Activated CD8-positive, alpha-beta T cell treated with anti-CD3 and anti-CD28 coated beads, Interleukin-2, amount 10 ng/mL, durations not matched to agents 7 days and 5 days (primary cell): ENCODE results near the gene GDF2. TPM values are rescaled to one million over a fixed set of nuclear protein-coding genes. Genes with fewer than 3 reads are reported as not detected.

ENCODE experiments used
- ATAC-seq: fragments of 150-1000 bp; cut with Tn5 transposase; one replicate; pipeline ENCODE4 v1.10.0; 2021; ENCODE audit warnings: moderate library complexity
- CTCF ChIA-PET: fragments of 350-600 bp; sonication (Branson Sonifier 250); formaldehyde crosslinking; loops from one replicate; lab custom pipeline; 2021; ENCODE audit warnings: antibody characterized with exemption; lab: Charles Lee
- POLR2A ChIA-PET: fragments of 350-600 bp; sonication (Branson Sonifier 250); formaldehyde crosslinking; loops from one replicate; lab custom pipeline; 2021; ENCODE audit warnings: antibody characterized with exemption; lab: Charles Lee
- DNase-seq: peaks from one replicate; pipeline ENCODE4 v3.0.0-alpha.2; 2020
- H3K27ac Mint-ChIP-seq: one replicate; pipeline ENCODE4 v1.8.0; 2021; ENCODE audit warnings: mild to moderate bottlenecking, mixed read lengths
- H3K27me3 Mint-ChIP-seq: one replicate; pipeline ENCODE4 v1.8.0; 2021; ENCODE audit warnings: low read depth, mixed read lengths
- H3K36me3 Mint-ChIP-seq: one replicate; pipeline ENCODE4 v1.8.0; 2021; ENCODE audit warnings: low read depth, mixed read lengths
- H3K4me1 Mint-ChIP-seq: one replicate; pipeline ENCODE4 v1.8.0; 2021; ENCODE audit warnings: low read depth, mixed read lengths
- H3K4me3 Mint-ChIP-seq: one replicate; pipeline ENCODE4 v1.8.0; 2021; ENCODE audit warnings: mild to moderate bottlenecking, mixed read lengths
- H3K9me3 Mint-ChIP-seq: one replicate; pipeline ENCODE4 v1.8.0; 2022; ENCODE audit warnings: mixed read lengths; ENCODE audit not compliant: insufficient read depth
- total RNA-seq, 2 experiments: library from RNA; stranded (reverse); gene quantifications; one replicate each; pipeline ENCODE4 v1.2.3, GENCODE V29; 2021

The GDF2 gene
- total RNA-seq, 2 experiments from 2014 or later, result not detected

- no peak for DNase-seq
Observed at GRCh38 chr10:47326306-47326926, 4.2 kb downstream of the GDF2 start.

DNA sequence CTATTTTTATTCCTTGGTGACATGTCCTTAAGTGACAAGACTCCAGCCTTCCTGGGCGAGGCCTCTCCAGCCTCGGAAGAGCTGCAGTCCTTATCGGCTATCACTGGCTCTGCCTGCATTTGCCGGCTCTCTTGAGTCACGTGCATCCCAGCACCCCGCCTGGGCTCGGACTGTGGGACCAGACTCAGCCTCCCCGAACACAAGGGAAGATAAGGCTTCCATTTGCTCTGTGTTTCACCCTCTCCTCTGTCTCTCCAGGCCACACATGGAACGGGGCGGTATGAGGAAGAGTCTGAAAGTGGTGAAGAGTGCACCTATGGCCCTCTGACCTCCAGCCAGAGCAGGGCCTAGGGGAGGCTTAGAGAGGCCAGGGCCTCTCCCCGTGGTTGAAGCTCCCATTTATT is 4.7 kb downstream of the GDF2 start:
- no peak overlapping the region for H3K4me3 Mint-ChIP-seq
- H3K9me3 Mint-ChIP-seq, result no peaks in the 10 kb centered on the region
- CTCF ChIA-PET, result no interaction called here
- ATAC-seq (no peak), DNase-seq (no peak)
- H3K27ac Mint-ChIP-seq, result no peak overlapping the region
- H3K27me3 Mint-ChIP-seq, result no peaks in the 10 kb centered on the region
- POLR2A ChIA-PET, result no interaction called here
- H3K4me1 Mint-ChIP-seq, result no peaks in the 10 kb centered on the region
- H3K36me3 Mint-ChIP-seq, result no peaks in the 10 kb centered on the region

More at GRCh38 chr10:47326306-47326926, 4.2 kb downstream of the GDF2 start:
- CTCF ChIA-PET, result no interaction called here
- H3K9me3 Mint-ChIP-seq, result no peaks in the 10 kb centered on the region
- POLR2A ChIA-PET, result no interaction called here
- H3K27me3 Mint-ChIP-seq, result no peaks in the 10 kb centered on the region
- no peak overlapping the region for H3K4me3 Mint-ChIP-seq
- ATAC-seq, result no peak
- H3K36me3 Mint-ChIP-seq, result no peaks in the 10 kb centered on the region
- H3K4me1 Mint-ChIP-seq, result no peaks in the 10 kb centered on the region
- no peak overlapping the region for H3K27ac Mint-ChIP-seq

DNA sequence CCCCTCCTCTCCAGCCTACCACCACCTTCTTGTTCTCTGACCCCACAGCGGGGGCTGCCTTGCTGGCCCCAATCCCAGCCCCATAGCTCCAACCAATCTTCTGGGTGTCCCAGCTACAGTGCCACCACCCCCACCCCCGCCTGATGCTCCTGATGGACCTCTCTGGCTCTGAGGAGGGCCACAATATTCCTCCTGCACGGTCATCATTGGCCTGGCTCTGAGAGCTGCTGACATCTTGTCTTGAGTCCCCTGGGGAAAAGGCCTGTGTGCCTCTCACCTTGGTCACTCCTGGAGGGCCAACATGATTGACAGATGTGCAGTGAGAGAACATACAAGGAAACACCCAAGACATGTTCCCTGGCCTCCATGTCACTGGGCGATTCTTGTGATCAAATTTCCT is 7.6 kb downstream of the GDF2 start:
- Mint-ChIP-seq H3K4me1 (no peaks in the 10 kb centered on the region), H3K27ac (no peak overlapping the region), H3K27me3 (peaks cover 2% of the 10 kb centered on the region), H3K9me3 (no peaks in the 10 kb centered on the region), H3K4me3 (no peak overlapping the region), H3K36me3 (no peaks in the 10 kb centered on the region)
- ChIA-PET POLR2A (no interaction called here), CTCF (interaction anchor here (1.2 kb wide), 1 partner anchor 281 kb away, joined by 3 read pairs; no protein-coding TSS in a partner anchor)
- no peak for DNase-seq
- ATAC-seq, result no peak

DNA sequence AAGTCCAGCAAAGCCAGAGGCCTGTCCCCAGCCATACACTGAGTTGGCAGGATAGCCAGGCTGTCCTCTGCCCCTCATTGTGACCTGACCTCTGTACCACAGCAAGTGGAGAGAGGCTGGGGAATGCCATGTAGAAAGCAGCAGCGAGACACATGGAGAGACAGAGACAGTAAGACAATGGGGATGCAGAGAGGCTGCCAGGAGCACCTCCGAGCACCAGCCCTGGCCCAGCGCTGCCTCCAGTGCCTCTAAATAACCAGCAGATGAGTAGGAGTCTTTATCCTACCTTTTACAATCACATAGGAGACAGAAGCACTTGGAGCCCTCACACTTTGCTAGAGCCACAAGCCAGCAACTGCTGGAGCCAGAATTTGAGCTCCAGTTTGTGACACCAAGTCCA is 8.1 kb downstream of the GDF2 start:
- Mint-ChIP-seq H3K27ac (no peak overlapping the region), H3K27me3 (peaks cover 2% of the 10 kb centered on the region), H3K4me3 (no peak overlapping the region), H3K36me3 (no peaks in the 10 kb centered on the region), H3K4me1 (no peaks in the 10 kb centered on the region), H3K9me3 (no peaks in the 10 kb centered on the region)
- ChIA-PET POLR2A (no interaction called here), CTCF (interaction anchor here (1.2 kb wide), 1 partner anchor 282 kb away, joined by 3 read pairs; no protein-coding TSS in a partner anchor)
- ATAC-seq, result no peak
- no peak for DNase-seq

GRCh38 chr10:47330804-47331203 is 8.6 kb downstream of the GDF2 start:
- Mint-ChIP-seq H3K36me3 (no peaks in the 10 kb centered on the region), H3K9me3 (no peaks in the 10 kb centered on the region), H3K27me3 (peaks cover 2% of the 10 kb centered on the region), H3K4me3 (no peak overlapping the region), H3K27ac (no peak overlapping the region), H3K4me1 (no peaks in the 10 kb centered on the region)
- no peak for ATAC-seq
- no peak for DNase-seq
- ChIA-PET CTCF (no interaction called here), POLR2A (no interaction called here)

GRCh38 chr10:47331491-47331890 is 9.2 kb downstream of the GDF2 start:
- ATAC-seq, result no peak
- Mint-ChIP-seq H3K4me3 (no peak overlapping the region), H3K27ac (no peak overlapping the region), H3K4me1 (no peaks in the 10 kb centered on the region), H3K9me3 (no peaks in the 10 kb centered on the region), H3K27me3 (peaks cover 2% of the 10 kb centered on the region), H3K36me3 (no peaks in the 10 kb centered on the region)
- CTCF ChIA-PET, result no interaction called here
- DNase-seq, result no peak
- POLR2A ChIA-PET, result no interaction called here

GRCh38 chr10:47331954-47332353 is 9.7 kb downstream of the GDF2 start:
- ATAC-seq, result no peak
- no peaks in the 10 kb centered on the region for H3K36me3 Mint-ChIP-seq
- CTCF ChIA-PET, result interaction anchor here (1.2 kb wide), 1 partner anchor 285 kb away, joined by 3 read pairs; no protein-coding TSS in a partner anchor

DNA sequence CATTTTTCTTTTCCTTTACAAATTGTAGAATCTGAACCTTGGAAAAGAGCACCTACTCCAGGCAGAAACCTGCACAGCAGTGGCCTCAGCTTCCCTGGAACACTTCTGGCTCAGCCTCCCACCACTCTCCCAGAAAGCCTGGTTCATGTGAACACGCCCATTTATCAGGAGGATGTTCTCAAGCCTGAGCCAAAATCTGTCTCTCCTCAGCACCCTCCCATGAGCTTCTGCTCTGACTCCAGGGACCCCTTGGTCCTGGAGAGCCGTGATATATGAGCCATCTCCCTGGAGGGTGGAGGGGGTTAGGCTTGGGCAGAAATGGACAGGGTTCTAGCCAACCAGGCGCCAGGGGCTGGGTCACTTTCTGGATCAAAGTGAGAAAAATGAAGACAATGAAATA is 10.1 kb downstream of the GDF2 start:
- H3K27me3 Mint-ChIP-seq, result peaks cover 2% of the 10 kb centered on the region
- no peak overlapping the region for H3K4me3 Mint-ChIP-seq
- CTCF ChIA-PET, result interaction anchor here (1.2 kb wide), 1 partner anchor 285 kb away, joined by 3 read pairs; no protein-coding TSS in a partner anchor
- DNase-seq (no peak), ATAC-seq (no peak)
- H3K9me3 Mint-ChIP-seq, result no peaks in the 10 kb centered on the region
- H3K36me3 Mint-ChIP-seq, result no peaks in the 10 kb centered on the region
- POLR2A ChIA-PET, result no interaction called here
- H3K27ac Mint-ChIP-seq, result no peak overlapping the region
- H3K4me1 Mint-ChIP-seq, result no peaks in the 10 kb centered on the region

More at GRCh38 chr10:47331954-47332353, 9.7 kb downstream of the GDF2 start:
- peaks cover 2% of the 10 kb centered on the region for H3K27me3 Mint-ChIP-seq
- H3K9me3 Mint-ChIP-seq, result no peaks in the 10 kb centered on the region
- H3K27ac Mint-ChIP-seq, result no peak overlapping the region
- POLR2A ChIA-PET, result no interaction called here
- no peak overlapping the region for H3K4me3 Mint-ChIP-seq
- H3K4me1 Mint-ChIP-seq, result no peaks in the 10 kb centered on the region
- DNase-seq, result no peak

- H3K4me3 Mint-ChIP-seq, result no peak overlapping the region
- H3K4me1 Mint-ChIP-seq, result no peaks in the 10 kb centered on the region
- H3K9me3 Mint-ChIP-seq, result no peaks in the 10 kb centered on the region
- H3K36me3 Mint-ChIP-seq, result no peaks in the 10 kb centered on the region
- no peak overlapping the region for H3K27ac Mint-ChIP-seq
- CTCF ChIA-PET, result interaction anchor here (1.2 kb wide), 1 partner anchor 286 kb away, joined by 3 read pairs; no protein-coding TSS in a partner anchor
- POLR2A ChIA-PET, result no interaction called here
- DNase-seq (no peak), ATAC-seq (no peak)
- H3K27me3 Mint-ChIP-seq, result peaks cover 2% of the 10 kb centered on the region
Observed at GRCh38 chr10:47332946-47333345, 10.7 kb downstream of the GDF2 start.

DNA sequence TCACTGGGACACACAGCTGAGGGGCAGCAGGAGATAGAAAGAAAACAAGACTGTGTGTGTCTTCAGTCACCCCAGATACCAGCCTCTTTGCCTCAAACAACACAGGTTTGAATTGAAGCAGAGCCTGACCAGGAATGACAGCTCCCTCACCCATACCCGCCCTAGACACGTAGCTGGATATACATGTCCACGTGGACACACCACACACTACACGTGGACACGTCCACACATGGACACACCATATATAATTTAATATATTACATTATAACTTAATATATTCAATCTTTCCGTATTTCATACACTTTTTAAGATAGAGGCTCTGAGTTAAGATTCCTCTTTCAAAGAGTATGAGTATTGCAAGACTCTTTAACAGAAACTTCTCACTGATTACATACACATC is 11.3 kb downstream of the GDF2 start:
- Mint-ChIP-seq H3K9me3 (no peaks in the 10 kb centered on the region), H3K4me1 (no peaks in the 10 kb centered on the region), H3K27ac (no peak overlapping the region), H3K36me3 (no peaks in the 10 kb centered on the region), H3K4me3 (no peak overlapping the region), H3K27me3 (peaks cover 2% of the 10 kb centered on the region)
- ATAC-seq (no peak), DNase-seq (no peak)
- ChIA-PET CTCF (no interaction called here), POLR2A (no interaction called here)

GRCh38 chr10:47334466-47335295 is 12.4 kb downstream of the GDF2 start:
- Mint-ChIP-seq H3K4me1 (no peaks in the 10 kb centered on the region), H3K36me3 (no peaks in the 10 kb centered on the region), H3K9me3 (no peaks in the 10 kb centered on the region), H3K27me3 (peaks cover 2% of the 10 kb centered on the region), H3K4me3 (no peak overlapping the region), H3K27ac (no peak overlapping the region)
- no peak for ATAC-seq
- ChIA-PET CTCF (no interaction called here), POLR2A (no interaction called here)
- no peak for DNase-seq

GRCh38 chr10:47335906-47336305 is 13.7 kb downstream of the GDF2 start:
- DNase-seq (no peak), ATAC-seq (no peak)
- Mint-ChIP-seq H3K36me3 (no peaks in the 10 kb centered on the region), H3K4me3 (no peak overlapping the region), H3K27ac (no peak overlapping the region), H3K9me3 (no peaks in the 10 kb centered on the region), H3K4me1 (no peaks in the 10 kb centered on the region), H3K27me3 (peaks cover 2% of the 10 kb centered on the region)
- POLR2A ChIA-PET, result no interaction called here
- CTCF ChIA-PET, result no interaction called here
